Esophagus (tissue), 2 donors: ENCODE measurements around the gene FDX2. TPM values are rescaled to one million over a fixed set of nuclear protein-coding genes. Genes with fewer than 3 reads are reported as not detected.

ENCODE experiments used
- H3K27ac ChIP-seq, 2 donors: one replicate each; pipeline ENCODE4 v1.5.1; 2013; ENCODE audit warnings: low read depth in 2 of 2, mild to moderate bottlenecking in 2 of 2, inconsistent platforms in 1 of 2, low read length in 1 of 2, moderate library complexity in 1 of 2
- H3K27me3 ChIP-seq, 2 donors: one replicate each; pipeline ENCODE4 v1.6.1; 2013; ENCODE audit warnings: low read length in 2 of 2, control low read depth in 1 of 2, mild to moderate bottlenecking in 1 of 2; ENCODE audit not compliant: insufficient read depth in 2 of 2, control insufficient read depth in 1 of 2
- H3K36me3 ChIP-seq, 2 donors: one replicate each; pipeline ENCODE4 v1.6.1; 2013; ENCODE audit warnings: low read length in 1 of 2; ENCODE audit not compliant: control insufficient read depth in 2 of 2, insufficient read depth in 2 of 2
- H3K4me1 ChIP-seq, 2 donors: one replicate each; pipeline ENCODE4 v1.6.1; 2013; ENCODE audit warnings: low read length in 1 of 2; ENCODE audit not compliant: control insufficient read depth in 2 of 2, insufficient read depth in 2 of 2
- H3K4me3 ChIP-seq, 2 donors: one replicate each; pipeline ENCODE4 v1.5.1; 2013; ENCODE audit warnings: low read length in 2 of 2, mild to moderate bottlenecking in 2 of 2, low read depth in 1 of 2, moderate library complexity in 1 of 2
- H3K9me3 ChIP-seq, 2 donors: one replicate each; pipeline ENCODE4 v1.6.1; 2013; ENCODE audit warnings: mild to moderate bottlenecking in 2 of 2, low read depth in 1 of 2, low read length in 1 of 2, moderate library complexity in 1 of 2; ENCODE audit not compliant: control insufficient read depth in 2 of 2, insufficient read depth in 1 of 2
- WGBS, 2 donors: extraction: QIAGEN DNeasy Blood & Tissue Kit; methylation state at CpG; one replicate each; pipeline ENCODE4 v1.1.7; 2013; 5-methylcytosine and 5-hydroxymethylcytosine counted together
- polyA plus RNA-seq, 2 donors: library from polyadenylated mRNA; stranded (reverse); fragments of 200-250 nt; gene quantifications; one replicate each; pipeline ENCODE4 v1.2.3, GENCODE V29; 2013
- donor health status: healthy with polysubstance abuse.
- donor health status: Bipolar disorder and iron deficiency.

Gene FDX2
- polyA plus RNA-seq, 2 donors = 18.3 to 18.5 TPM

GRCh38 chr19:10305139-10305806 lies 10.5 kb downstream of the FDX2 start:
- Histone ChIP-seq H3K27ac (no peak overlapping the region), H3K27me3 (no peaks in the 10 kb centered on the region), H3K36me3 (peaks cover 0 to 2% of the 10 kb centered on the region in 2 donors), H3K9me3 (no peaks in the 10 kb centered on the region), H3K4me1 (no peaks in the 10 kb centered on the region), H3K4me3 (no peak overlapping the region)
- WGBS, 2 donors = 79 to 81% methylated on average over 17 of the region's 17 CpGs

GRCh38 chr19:10299545-10300458 lies 16.0 kb downstream of the FDX2 start:
- Histone ChIP-seq H3K4me1 (peaks cover 0 to 12% of the 10 kb centered on the region in 2 donors), H3K27me3 (no peaks in the 10 kb centered on the region), H3K27ac (no peak overlapping the region), H3K36me3 (no peaks in the 10 kb centered on the region), H3K9me3 (no peaks in the 10 kb centered on the region), H3K4me3 (no peak overlapping the region)
- 45 to 51% methylated on average over 14 of the region's 14 CpGs for WGBS, 2 donors

- Histone ChIP-seq H3K9me3 (peaks cover 0 to 14% of the 10 kb centered on the region in 2 donors), H3K36me3 (no peaks in the 10 kb centered on the region), H3K27ac (no peak overlapping the region), H3K27me3 (peaks cover 0 to 10% of the 10 kb centered on the region in 2 donors), H3K4me1 (peaks cover 2 to 36% of the 10 kb centered on the region in 2 donors), H3K4me3 (peak overlapping the region; percentile 13 to 28)
- 6 to 10% methylated on average over 50 to 58 of the region's 58 CpGs for WGBS, 2 donors
Measured at GRCh38 chr19:10295847-10296591, 19.8 kb downstream of the FDX2 start.

- no peak overlapping the region for H3K27ac ChIP-seq
- no peaks in the 10 kb centered on the region for H3K36me3 ChIP-seq
- 2 to 4% methylated on average over 48 of the region's 48 CpGs for WGBS, 2 donors
- H3K9me3 ChIP-seq = peaks cover 0 to 14% of the 10 kb centered on the region in 2 donors
- peaks cover 0 to 10% of the 10 kb centered on the region in 2 donors for H3K27me3 ChIP-seq
- H3K4me1 ChIP-seq = peaks cover 6 to 42% of the 10 kb centered on the region in 2 donors
- H3K4me3 ChIP-seq = peak overlapping the region; percentile 13 to 28
Measured at GRCh38 chr19:10295305-10295846, 20.4 kb downstream of the FDX2 start.

- Histone ChIP-seq H3K4me1 (peaks cover 15 to 49% of the 10 kb centered on the region in 2 donors), H3K27ac (no peak overlapping the region), H3K36me3 (no peaks in the 10 kb centered on the region), H3K4me3 (no peak overlapping the region), H3K27me3 (peaks cover 0 to 15% of the 10 kb centered on the region in 2 donors), H3K9me3 (peaks cover 0 to 15% of the 10 kb centered on the region in 2 donors)
- WGBS, 2 donors = 10 to 13% methylated on average over 25 of the region's 25 CpGs
Measured at GRCh38 chr19:10294368-10294697, 21.5 kb downstream of the FDX2 start.

GRCh38 chr19:10293637-10294367 lies 22.0 kb downstream of the FDX2 start:
- Histone ChIP-seq H3K4me1 (peaks cover 19 to 54% of the 10 kb centered on the region in 2 donors), H3K27ac (no peak overlapping the region), H3K9me3 (peaks cover 0 to 18% of the 10 kb centered on the region in 2 donors), H3K27me3 (peaks cover 0 to 20% of the 10 kb centered on the region in 2 donors), H3K4me3 (no peak overlapping the region), H3K36me3 (no peaks in the 10 kb centered on the region)
- WGBS, 2 donors = 17 to 20% methylated on average over 49 of the region's 49 CpGs

- Histone ChIP-seq H3K4me3 (peak overlapping the region; percentile 9 to 17), H3K4me1 (peaks cover 19 to 56% of the 10 kb centered on the region in 2 donors), H3K27ac (no peak overlapping the region), H3K36me3 (no peaks in the 10 kb centered on the region), H3K9me3 (peaks cover 0 to 18% of the 10 kb centered on the region in 2 donors), H3K27me3 (peaks cover 0 to 25% of the 10 kb centered on the region in 2 donors)
- 12 to 15% methylated on average over 56 of the region's 56 CpGs for WGBS, 2 donors
Measured at GRCh38 chr19:10292789-10293636, 22.8 kb downstream of the FDX2 start.

- H3K9me3 ChIP-seq = peaks cover 0 to 18% of the 10 kb centered on the region in 2 donors
- H3K27ac ChIP-seq = no peak overlapping the region
- H3K27me3 ChIP-seq = peaks cover 0 to 25% of the 10 kb centered on the region in 2 donors
- peaks cover 23 to 60% of the 10 kb centered on the region in 2 donors for H3K4me1 ChIP-seq
- H3K36me3 ChIP-seq = no peaks in the 10 kb centered on the region
- H3K4me3 ChIP-seq = peak overlapping the region; percentile 17 to 31
- 1 to 2% methylated on average over 42 to 45 of the region's 45 CpGs for WGBS, 2 donors
Measured at GRCh38 chr19:10292206-10292788, 23.5 kb downstream of the FDX2 start.
